Measurements from ENCODE around the gene TBK1. TPM values are rescaled to one million over a fixed set of nuclear protein-coding genes. Genes with fewer than 3 reads are reported as not detected.

Gene TBK1
- total RNA-seq, 1 experiment from 2014 or later = 15.9 TPM

- Mint-ChIP-seq H3K36me3 (peaks cover 44% of the 10 kb centered on the region), H3K27ac (no peak overlapping the region), H3K4me1 (no peaks in the 10 kb centered on the region), H3K9me3 (no peaks in the 10 kb centered on the region), H3K27me3 (ENCODE audit: low read depth) (no peaks in the 10 kb centered on the region), H3K4me3 (no peak overlapping the region)
- POLR2A ChIA-PET = interaction anchor here (0.6 kb wide), 1 partner anchor 108 kb away, joined by 7 read pairs; no protein-coding TSS in a partner anchor
- no peak for ATAC-seq
- no peak for TF ChIP-seq PREB (CRISPR knock-in tag; IDR thresholded peaks at IDR 0.05; ENCODE audit: borderline replicate concordance)
- TF ChIP-seq ERG (CRISPR knock-in tag; IDR thresholded peaks at IDR 0.05) = no peak
- no peak for TF ChIP-seq HMGA2 (CRISPR knock-in tag; IDR thresholded peaks at IDR 0.05)
- no peak for TF ChIP-seq RELA (CRISPR knock-in tag; IDR thresholded peaks at IDR 0.05; ENCODE audit: borderline replicate concordance)
- TF ChIP-seq OVOL2 (CRISPR knock-in tag; IDR thresholded peaks at IDR 0.05; ENCODE audit: borderline replicate concordance) = no peak
- TF ChIP-seq GABPB1 (CRISPR knock-in tag; IDR thresholded peaks at IDR 0.05) = no peak
- CTCF ChIA-PET = no interaction called here
- no peak for DNase-seq (ENCODE audit: low spot score)
These were observed 39.8 kb downstream of the TBK1 start for GRCh38 chr12:64491718-64492117.

- H3K27me3 Mint-ChIP-seq (ENCODE audit: low read depth) = no peaks in the 10 kb centered on the region
- H3K9me3 Mint-ChIP-seq = no peaks in the 10 kb centered on the region
- H3K36me3 Mint-ChIP-seq = peaks cover 47% of the 10 kb centered on the region
- no peak overlapping the region for H3K4me3 Mint-ChIP-seq
- no peak overlapping the region for H3K27ac Mint-ChIP-seq
- CTCF ChIA-PET = no interaction called here
- POLR2A ChIA-PET = no interaction called here
- H3K4me1 Mint-ChIP-seq = no peaks in the 10 kb centered on the region
- TF ChIP-seq USF2 (CRISPR knock-in tag; IDR thresholded peaks at IDR 0.05) (no peak), ZNF138 (CRISPR knock-in tag; conservative IDR thresholded peaks at IDR 0.05) (no peak), NFYB (CRISPR knock-in tag; conservative IDR thresholded peaks at IDR 0.05; ENCODE audit: low read depth) (no peak), EMX1 (CRISPR knock-in tag; IDR thresholded peaks at IDR 0.05) (no peak)
- DNase-seq (ENCODE audit: low spot score) (no peak), ATAC-seq (no peak)
These were observed 41.6 kb downstream of the TBK1 start for GRCh38 chr12:64493513-64493912.

GRCh38 chr12:64494998-64495729, 43.2 kb downstream of the TBK1 start:
- TF ChIP-seq NFE2L1 (CRISPR knock-in tag; IDR thresholded peaks at IDR 0.05) (no peak), CREM (CRISPR knock-in tag; IDR thresholded peaks at IDR 0.05) (no peak), RELA (CRISPR knock-in tag; IDR thresholded peaks at IDR 0.05; ENCODE audit: borderline replicate concordance) (no peak), ZNF121 (CRISPR knock-in tag; IDR thresholded peaks at IDR 0.05) (no peak)
- DNase-seq (ENCODE audit: low spot score) (no peak), ATAC-seq (no peak)
- no peak overlapping the region for H3K27ac Mint-ChIP-seq
- H3K4me3 Mint-ChIP-seq = no peak overlapping the region
- H3K36me3 Mint-ChIP-seq = peaks cover 43% of the 10 kb centered on the region
- H3K4me1 Mint-ChIP-seq = no peaks in the 10 kb centered on the region
- H3K9me3 Mint-ChIP-seq = no peaks in the 10 kb centered on the region
- POLR2A ChIA-PET = no interaction called here
- H3K27me3 Mint-ChIP-seq (ENCODE audit: low read depth) = no peaks in the 10 kb centered on the region
- CTCF ChIA-PET = no interaction called here

- no peak for ATAC-seq
- Mint-ChIP-seq H3K9me3 (no peaks in the 10 kb centered on the region), H3K4me1 (no peaks in the 10 kb centered on the region), H3K27ac (no peak overlapping the region), H3K27me3 (ENCODE audit: low read depth) (no peaks in the 10 kb centered on the region), H3K4me3 (no peak overlapping the region), H3K36me3 (peaks cover 39% of the 10 kb centered on the region)
- ChIA-PET POLR2A (no interaction called here), CTCF (no interaction called here)
- TF ChIP-seq ZNF121 (CRISPR knock-in tag; IDR thresholded peaks at IDR 0.05) (no peak), ZNF416 (CRISPR knock-in tag; IDR thresholded peaks at IDR 0.05) (no peak), MAX (CRISPR knock-in tag; IDR thresholded peaks at IDR 0.05) (no peak), ESRRA (CRISPR knock-in tag; IDR thresholded peaks at IDR 0.05; ENCODE audit: borderline replicate concordance) (no peak), ZNF138 (CRISPR knock-in tag; conservative IDR thresholded peaks at IDR 0.05) (no peak), JUN (CRISPR knock-in tag; IDR thresholded peaks at IDR 0.05) (no peak), ZNF219 (CRISPR knock-in tag; IDR thresholded peaks at IDR 0.05; ENCODE audit: borderline replicate concordance) (no peak)
- DNase-seq (ENCODE audit: low spot score) = no peak
These were observed 45.0 kb downstream of the TBK1 start for GRCh38 chr12:64496839-64497400.
